Ovary (tissue), 10 donors: Measurements from ENCODE around the gene SEZ6L2. TPM values are rescaled to one million over a fixed set of nuclear protein-coding genes. Genes with fewer than 3 reads are reported as not detected.
"Not testable (repeated sequence)": the region's sequence is repeated elsewhere in the genome, so short reads cannot be mapped to it uniquely, and the experiment has no call there.

ENCODE experiments used
- DNase-seq, 5 donors: peaks; one replicate each; pipeline ENCODE4 v3.0.0-alpha.2; 2019 to 2020
- H3K27ac ChIP-seq, 2 donors: fragments of 200-600 bp; one replicate each; pipeline versions ENCODE4 v1.5.1 to v1.8.0; 2019 to 2022
- H3K27me3 ChIP-seq: fragments of 200-600 bp; one replicate; pipeline ENCODE4 v1.8.0; 2022
- H3K36me3 ChIP-seq: fragments of 200-600 bp; sonication (generic); one replicate; pipeline ENCODE4 v1.5.1; 2019
- H3K4me1 ChIP-seq: one replicate; pipeline ENCODE4 v1.8.1; 2013; ENCODE audit warnings: mild to moderate bottlenecking, moderate library complexity; ENCODE audit not compliant: insufficient read depth
- H3K4me3 ChIP-seq: fragments of 200-600 bp; sonication (generic); one replicate; pipeline ENCODE4 v1.5.1; 2017
- H3K9me3 ChIP-seq, 2 donors: fragments of 200-600 bp in 1 of 2; sonication (generic) in 1 of 2; one replicate each; pipeline versions ENCODE4 v1.5.1 to v1.8.1; 2013 to 2019; ENCODE audit warnings: mild to moderate bottlenecking in 1 of 2, moderate library complexity in 1 of 2
- CTCF ChIP-seq, 3 donors: fragments of 450-650 bp in 2 of 3; fragments of 200-600 bp in 1 of 3; IDR thresholded peaks; one replicate each; pipeline versions ENCODE4 v1.5.1 to v1.8.0; 2016 to 2022; ENCODE audit warnings: antibody characterized with exemption in 3 of 3, mild to moderate bottlenecking in 1 of 3
- EP300 ChIP-seq: sonication (generic); formaldehyde crosslinking; IDR thresholded peaks from one replicate; pipeline ENCODE4 v1.6.1; 2017; ENCODE audit warnings: antibody characterized with exemption
- POLR2A ChIP-seq: fragments of 450-650 bp; IDR thresholded peaks from one replicate; pipeline ENCODE4 v1.6.1; 2017; ENCODE audit warnings: antibody characterized with exemption, mild to moderate bottlenecking, moderate library complexity
- WGBS, 3 donors: extraction: QIAGEN DNeasy Blood & Tissue Kit in 1 of 3; methylation state at CpG; one replicate each; pipeline versions ENCODE4 v1.1.5 to v1.1.7; 2013 to 2017; 5-methylcytosine and 5-hydroxymethylcytosine counted together
- intact Hi-C, 4 donors: fragments of 100-400 bp; cut with DNase I; formaldehyde crosslinking; loops; one replicate each; pipeline versions ENCODE4 v1.11.0 to v1.15.1; 2022 to 2023
- long read RNA-seq, 3 donors: library from polyadenylated mRNA in 2 of 3; unstranded in 2 of 3; transcript quantifications; one replicate each; pipeline ENCODE4 v2.0.0 and lab custom pipeline, GENCODE V29; 2021 to 2026
- polyA plus RNA-seq, 2 donors: library from polyadenylated mRNA; stranded (reverse); fragments of 200-250 nt in 1 of 2; fragments of 350-450 nt in 1 of 2; fragmentation: Illumina TruSeq in 1 of 2; extraction: RNeasy Lipid Tissue Mini Kit (QIAGEN cat#74804) in 1 of 2; gene quantifications; one replicate each; pipeline ENCODE4 v1.2.3, GENCODE V29; 2013 to 2014
- total RNA-seq, 7 donors: library from RNA; depleted of rRNA in 2 of 7; stranded (reverse); fragments of >200 nt in 2 of 7; fragmentation: NEBNext Ultra II Directional in 3 of 7; extraction: Animal tissue kit (Norgen Biotek cat#: 25700) in 3 of 7; gene quantifications; one replicate each; pipeline versions ENCODE4 v1.1.0 to v1.2.4, GENCODE V29; 2016 to 2023
- donor health status: DM: no; HTN: no; CAD: no; lungs with moderate emphysema.
- donor health status: DM: no; HTN: no; CAD: no.
- donor health status: Bipolar disorder and iron deficiency.
- donor health status: DM: yes; HTN: yes; CAD: no.
- donor health status: DM: no; HTN: no; CAD: no.
- donor health status: DM: yes; HTN: yes; CAD: no.

Gene SEZ6L2
- total RNA-seq (10 to 100 TPM in 1 of 7 donors, 1 to 10 TPM in 5, under 1 TPM in 1; 0.73 to 13.3 (median 3.1) TPM), polyA plus RNA-seq (1 to 10 TPM; 2.9 to 5.1 TPM)
- long read RNA-seq, donor 1, partial matches to known transcripts = 3 of 3 reads
- long read RNA-seq, donor 1, other reads (novel, unspliced or antisense) = 0 of 3 reads
- long read RNA-seq, donor 2, partial matches to known transcripts = 20 of 22 reads
- long read RNA-seq, donor 2, other reads (novel, unspliced or antisense) = 0 of 22 reads
- long read RNA-seq, donor 3, partial matches to known transcripts = 5 of 5 reads
- long read RNA-seq, donor 3, other reads (novel, unspliced or antisense) = 0 of 5 reads

- intact Hi-C loops = no loop called here
- WGBS, 3 donors = 0 to 1% (median 1%) methylated on average over 29 of the region's 29 CpGs
- H3K36me3 ChIP-seq = no peaks in the 10 kb centered on the region
- no peaks in the 10 kb centered on the region for H3K27me3 ChIP-seq
- TF ChIP-seq CTCF (IDR thresholded peaks at IDR 0.05) = no peak
- TF ChIP-seq POLR2A = no peak
- TF ChIP-seq EP300 = no peak
- H3K4me3 ChIP-seq = peak within 1 kb of the TSS; percentile 49
- no peak within 1 kb of the TSS for H3K27ac ChIP-seq
- DNase-seq = peak in 2 of 5 donors; percentile 46 to 88
- H3K9me3 ChIP-seq = no peaks in the 10 kb centered on the region
- peaks cover 3% of the 10 kb centered on the region for H3K4me1 ChIP-seq
Observed at GRCh38 chr16:29899516-29900101, at the start of gene SEZ6L2. Gene SEZ6L2, minus strand, starts transcription at chr16:29899550. Its CDS starts 531 bp downstream, at chr16:29899019.

GRCh38 chr16:29947897-29948296 is 48.5 kb upstream of the SEZ6L2 start:
- DNase-seq = no peak
- TF ChIP-seq CTCF (IDR thresholded peaks at IDR 0.05) (no peak), EP300 (no peak), POLR2A (no peak)
- Histone ChIP-seq H3K4me3 (no peak overlapping the region), H3K36me3 (no peaks in the 10 kb centered on the region), H3K27ac (no peak overlapping the region), H3K27me3 (no peaks in the 10 kb centered on the region), H3K9me3 (no peaks in the 10 kb centered on the region), H3K4me1 (peaks cover 6% of the 10 kb centered on the region)
- intact Hi-C loops = no loop called here
- 83 to 89% (median 86%) methylated on average over 2 of the region's 2 CpGs for WGBS, 3 donors

- no peaks in the 10 kb centered on the region for H3K27me3 ChIP-seq
- peak overlapping the region in 1 of 2 donors; percentile 47 for H3K27ac ChIP-seq
- peaks cover 6% of the 10 kb centered on the region for H3K4me1 ChIP-seq
- peak in 4 of 5 donors; percentile 56 to 70 (median 63) for DNase-seq
- H3K36me3 ChIP-seq = no peaks in the 10 kb centered on the region
- 13 to 16% (median 15%) methylated on average over 11 of the region's 11 CpGs for WGBS, 3 donors
- H3K4me3 ChIP-seq = no peak overlapping the region
- no peaks in the 10 kb centered on the region for H3K9me3 ChIP-seq
- no peak for TF ChIP-seq CTCF (IDR thresholded peaks at IDR 0.05)
- TF ChIP-seq POLR2A = no peak
- no peak for TF ChIP-seq EP300
- intact Hi-C loops = no loop called here
Observed at GRCh38 chr16:29943846-29944799, 44.8 kb upstream of the SEZ6L2 start.

GRCh38 chr16:29940656-29941055 is 41.3 kb upstream of the SEZ6L2 start:
- intact Hi-C loops = no loop called here
- WGBS, 3 donors = 12 to 16% (median 15%) methylated on average over 4 of the region's 4 CpGs
- TF ChIP-seq POLR2A (no peak), EP300 (no peak), CTCF (IDR thresholded peaks at IDR 0.05) (no peak)

GRCh38 chr16:29931750-29932149 is 32.4 kb upstream of the SEZ6L2 start:
- H3K27me3 ChIP-seq, H3K27ac ChIP-seq, H3K4me1 ChIP-seq, DNase-seq, H3K4me3 ChIP-seq, H3K9me3 ChIP-seq, intact Hi-C loops, H3K36me3 ChIP-seq: not testable (repeated sequence)
- WGBS, 3 donors = 90 to 100% (median 93%) methylated on average over 2 of the region's 2 CpGs

More at GRCh38 chr16:29940656-29941055, 41.3 kb upstream of the SEZ6L2 start:
- H3K9me3 ChIP-seq = no peaks in the 10 kb centered on the region
- peak in 1 of 5 donors; percentile 10 for DNase-seq
- no peak overlapping the region for H3K27ac ChIP-seq
- H3K4me1 ChIP-seq = peaks cover 6% of the 10 kb centered on the region
- no peaks in the 10 kb centered on the region for H3K36me3 ChIP-seq
- H3K4me3 ChIP-seq = no peak overlapping the region
- H3K27me3 ChIP-seq = no peaks in the 10 kb centered on the region
